Dedifferentiated amniotic fluid mesenchymal stem cell (primary cell): ENCODE measurements around the gene ARF1.

Experiments
- DNase-seq: peaks from one replicate; pipeline ENCODE4 v3.0.0-alpha.2; 2016; ENCODE audit errors: extremely low spot score

Gene ARF1

GRCh38 chr1:228087771-228088251 lies 5.3 kb downstream of the ARF1 start:
- peak; percentile 64 for DNase-seq

- no peak for DNase-seq
These were observed 6.3 kb downstream of the ARF1 start for GRCh38 chr1:228088586-228089498.

GRCh38 chr1:228089519-228090380 lies 7.2 kb downstream of the ARF1 start:
- DNase-seq: no peak

GRCh38 chr1:228090613-228091081 lies 8.1 kb downstream of the ARF1 start:
- no peak for DNase-seq

GRCh38 chr1:228091084-228091483 lies 8.6 kb downstream of the ARF1 start:
- no peak for DNase-seq

- no peak for DNase-seq
These were observed 10.0 kb downstream of the ARF1 start for GRCh38 chr1:228092342-228093049.

- no peak for DNase-seq
These were observed 10.8 kb downstream of the ARF1 start for GRCh38 chr1:228093050-228093906.

GRCh38 chr1:228094432-228095016 lies 12.0 kb downstream of the ARF1 start:
- no peak for DNase-seq

GRCh38 chr1:228095161-228095560 lies 12.7 kb downstream of the ARF1 start:
- no peak for DNase-seq

- no peak for DNase-seq
These were observed 13.4 kb downstream of the ARF1 start for GRCh38 chr1:228095938-228096337.

- DNase-seq: no peak
These were observed 14.2 kb downstream of the ARF1 start for GRCh38 chr1:228096416-228097332.

- DNase-seq: no peak
These were observed 15.0 kb downstream of the ARF1 start for GRCh38 chr1:228097333-228098081.

GRCh38 chr1:228098323-228098931 lies 15.9 kb downstream of the ARF1 start:
- no peak for DNase-seq

GRCh38 chr1:228099331-228099732 lies 16.8 kb downstream of the ARF1 start:
- DNase-seq: no peak

GRCh38 chr1:228100822-228101613 lies 18.5 kb downstream of the ARF1 start:
- no peak for DNase-seq

GRCh38 chr1:228101614-228101993 lies 19.1 kb downstream of the ARF1 start:
- no peak for DNase-seq
